ENCODE measurements around the gene LPP. TPM values are rescaled to one million over a fixed set of nuclear protein-coding genes. Genes with fewer than 3 reads are reported as not detected.

The LPP gene
- total RNA-seq, 2 experiments from 2014 or later: 27.5 to 31.8 TPM

GRCh38 chr3:188157971-188158370 is 4.0 kb downstream of the LPP start:
- CTCF ChIA-PET: interaction anchor here (0.9 to 1.1 kb wide), 2 partner anchors 413 to 417 kb away, joined by 3 to 5 read pairs; partner anchors contain the start of gene BCL6
- no peak overlapping the region for H3K4me3 Mint-ChIP-seq

GRCh38 chr3:188158731-188159310 is 4.9 kb downstream of the LPP start:
- DNase-seq: no peak
- intact Hi-C loops (cut with micrococcal nuclease): loop anchor here (10.0 kb wide), 1 partner anchor 184 kb away; no protein-coding TSS in a partner anchor
- CTCF ChIA-PET: interaction anchor here (1.1 kb wide), 1 partner anchor 418 kb away, joined by 5 read pairs; no protein-coding TSS in a partner anchor
- Mint-ChIP-seq H3K9me3 (no peaks in the 10 kb centered on the region), H3K36me3 (ENCODE audit: low read depth) (peaks cover 14% of the 10 kb centered on the region), H3K27me3 (ENCODE audit: low read depth) (no peaks in the 10 kb centered on the region), H3K4me1 (ENCODE audit: low read depth) (peaks cover 54% of the 10 kb centered on the region), H3K27ac (peak overlapping the region; percentile 26), H3K4me3 (no peak overlapping the region)

More at GRCh38 chr3:188157971-188158370, 4.0 kb downstream of the LPP start:
- intact Hi-C loops (cut with micrococcal nuclease): loop anchor here (10.0 kb wide), 1 partner anchor 183 kb away; no protein-coding TSS in a partner anchor
- Mint-ChIP-seq H3K9me3 (no peaks in the 10 kb centered on the region), H3K27me3 (ENCODE audit: low read depth) (no peaks in the 10 kb centered on the region), H3K36me3 (ENCODE audit: low read depth) (peaks cover 14% of the 10 kb centered on the region), H3K27ac (no peak overlapping the region), H3K4me1 (ENCODE audit: low read depth) (peaks cover 54% of the 10 kb centered on the region)
- DNase-seq: no peak

- H3K9me3 Mint-ChIP-seq: no peaks in the 10 kb centered on the region
- no peak overlapping the region for H3K27ac Mint-ChIP-seq
- peaks cover 13% of the 10 kb centered on the region for H3K36me3 Mint-ChIP-seq (ENCODE audit: low read depth)
- no peak for DNase-seq
- H3K4me1 Mint-ChIP-seq (ENCODE audit: low read depth): peaks cover 63% of the 10 kb centered on the region
- CTCF ChIA-PET: interaction anchor here (0.6 kb wide), 1 partner anchor 104 kb away, joined by 3 read pairs; no protein-coding TSS in a partner anchor
- H3K27me3 Mint-ChIP-seq (ENCODE audit: low read depth): no peaks in the 10 kb centered on the region
- intact Hi-C loops (cut with micrococcal nuclease): no loop called here
- H3K4me3 Mint-ChIP-seq: no peak overlapping the region
These were observed 6.8 kb downstream of the LPP start for GRCh38 chr3:188160751-188161150.

GRCh38 chr3:188164248-188164687 is 10.3 kb downstream of the LPP start:
- intact Hi-C loops (cut with micrococcal nuclease): loop anchor here (2.0 kb wide), 1 partner anchor 241 kb away; no protein-coding TSS in a partner anchor
- Mint-ChIP-seq H3K27me3 (ENCODE audit: low read depth) (no peaks in the 10 kb centered on the region), H3K36me3 (ENCODE audit: low read depth) (peaks cover 13% of the 10 kb centered on the region), H3K9me3 (no peaks in the 10 kb centered on the region), H3K27ac (no peak overlapping the region), H3K4me1 (ENCODE audit: low read depth) (peaks cover 53% of the 10 kb centered on the region), H3K4me3 (no peak overlapping the region)
- DNase-seq: peak; percentile 60
- CTCF ChIA-PET: interaction anchor here (1.2 to 1.4 kb wide), 3 partner anchors 11 to 424 kb away, joined by 3 to 4 read pairs (median 3); no protein-coding TSS in a partner anchor

- intact Hi-C loops (cut with micrococcal nuclease): loop anchor here (1.0 to 2.0 kb wide), 2 partner anchors 11 to 243 kb away; partner anchors contain the start of gene LPP
- CTCF ChIA-PET: interaction anchor here (0.6 to 0.8 kb wide), 2 partner anchors 10 to 15 kb away, joined by 3 read pairs; no protein-coding TSS in a partner anchor
- Mint-ChIP-seq H3K4me1 (ENCODE audit: low read depth) (peaks cover 60% of the 10 kb centered on the region), H3K27ac (peak overlapping the region; percentile 20), H3K27me3 (ENCODE audit: low read depth) (no peaks in the 10 kb centered on the region), H3K4me3 (no peak overlapping the region), H3K9me3 (no peaks in the 10 kb centered on the region), H3K36me3 (ENCODE audit: low read depth) (peaks cover 7% of the 10 kb centered on the region)
- DNase-seq: peak; percentile 73
These were observed 11.6 kb downstream of the LPP start for GRCh38 chr3:188165596-188165995.

- no peaks in the 10 kb centered on the region for H3K9me3 Mint-ChIP-seq
- no peak overlapping the region for H3K27ac Mint-ChIP-seq
- intact Hi-C loops (cut with micrococcal nuclease): no loop called here
- no peaks in the 10 kb centered on the region for H3K27me3 Mint-ChIP-seq (ENCODE audit: low read depth)
- H3K4me3 Mint-ChIP-seq: no peak overlapping the region
- peaks cover 4% of the 10 kb centered on the region for H3K36me3 Mint-ChIP-seq (ENCODE audit: low read depth)
- H3K4me1 Mint-ChIP-seq (ENCODE audit: low read depth): peaks cover 65% of the 10 kb centered on the region
- CTCF ChIA-PET: interaction anchor here (0.6 to 1.1 kb wide), 4 partner anchors 11 to 787 kb away, joined by 3 read pairs; no protein-coding TSS in a partner anchor
- DNase-seq: no peak
These were observed 12.5 kb downstream of the LPP start for GRCh38 chr3:188166441-188166840.

GRCh38 chr3:188168186-188168585 is 14.2 kb downstream of the LPP start:
- H3K27me3 Mint-ChIP-seq (ENCODE audit: low read depth): no peaks in the 10 kb centered on the region
- H3K4me1 Mint-ChIP-seq (ENCODE audit: low read depth): peaks cover 69% of the 10 kb centered on the region
- no peak overlapping the region for H3K27ac Mint-ChIP-seq
- H3K9me3 Mint-ChIP-seq: no peaks in the 10 kb centered on the region
- peaks cover 1% of the 10 kb centered on the region for H3K36me3 Mint-ChIP-seq (ENCODE audit: low read depth)
- DNase-seq: no peak
- CTCF ChIA-PET: interaction anchor here (0.6 kb wide), 1 partner anchor 61 kb away, joined by 3 read pairs; no protein-coding TSS in a partner anchor
- intact Hi-C loops (cut with micrococcal nuclease): no loop called here
- H3K4me3 Mint-ChIP-seq: no peak overlapping the region

- CTCF ChIA-PET: no interaction called here
- Mint-ChIP-seq H3K36me3 (ENCODE audit: low read depth) (peaks cover 1% of the 10 kb centered on the region), H3K9me3 (no peaks in the 10 kb centered on the region), H3K4me3 (no peak overlapping the region), H3K27ac (no peak overlapping the region), H3K4me1 (ENCODE audit: low read depth) (peaks cover 70% of the 10 kb centered on the region), H3K27me3 (ENCODE audit: low read depth) (no peaks in the 10 kb centered on the region)
- intact Hi-C loops (cut with micrococcal nuclease): no loop called here
- DNase-seq: no peak
These were observed 14.7 kb downstream of the LPP start for GRCh38 chr3:188168648-188169047.

- H3K27ac Mint-ChIP-seq: peak overlapping the region; percentile 86
- peaks cover 1% of the 10 kb centered on the region for H3K36me3 Mint-ChIP-seq (ENCODE audit: low read depth)
- no peaks in the 10 kb centered on the region for H3K9me3 Mint-ChIP-seq
- CTCF ChIA-PET: interaction anchor here (1.2 kb wide), 1 partner anchor 231 kb away, joined by 3 read pairs; no protein-coding TSS in a partner anchor
- peaks cover 68% of the 10 kb centered on the region for H3K4me1 Mint-ChIP-seq (ENCODE audit: low read depth)
- peak overlapping the region; percentile 39 for H3K4me3 Mint-ChIP-seq
- no peaks in the 10 kb centered on the region for H3K27me3 Mint-ChIP-seq (ENCODE audit: low read depth)
- peak; percentile 40 for DNase-seq
- intact Hi-C loops (cut with micrococcal nuclease): loop anchor here (1.0 to 5.0 kb wide), 23 partner anchors 16 to 782 kb away; partner anchors contain the start of genes BCL6 and LPP
These were observed 16.0 kb downstream of the LPP start for GRCh38 chr3:188169830-188170455.

GRCh38 chr3:188170461-188171459 is 16.8 kb downstream of the LPP start:
- Mint-ChIP-seq H3K9me3 (no peaks in the 10 kb centered on the region), H3K27me3 (ENCODE audit: low read depth) (no peaks in the 10 kb centered on the region), H3K27ac (peak overlapping the region; percentile 86), H3K4me3 (peak overlapping the region; percentile 39), H3K36me3 (ENCODE audit: low read depth) (peaks cover 5% of the 10 kb centered on the region), H3K4me1 (ENCODE audit: low read depth) (peaks cover 64% of the 10 kb centered on the region)
- peak; percentile 89 for DNase-seq
- CTCF ChIA-PET: interaction anchor here (0.5 to 1.7 kb wide), 3 partner anchors 15 to 231 kb away, joined by 3 to 6 read pairs (median 3); no protein-coding TSS in a partner anchor
- intact Hi-C loops (cut with micrococcal nuclease): loop anchor here (1.0 to 5.0 kb wide), 23 partner anchors 16 to 782 kb away; partner anchors contain the start of genes BCL6 and LPP

GRCh38 chr3:188171682-188172467 is 17.9 kb downstream of the LPP start:
- intact Hi-C loops (cut with micrococcal nuclease): loop anchor here (2.0 to 5.0 kb wide), 3 partner anchors 410 to 780 kb away; no protein-coding TSS in a partner anchor
- H3K27ac Mint-ChIP-seq: peak overlapping the region; percentile 86
- CTCF ChIA-PET: interaction anchor here (0.6 to 1.7 kb wide), 4 partner anchors 14 to 431 kb away, joined by 3 to 6 read pairs (median 5); no protein-coding TSS in a partner anchor
- no peaks in the 10 kb centered on the region for H3K27me3 Mint-ChIP-seq (ENCODE audit: low read depth)
- no peak for DNase-seq
- peaks cover 56% of the 10 kb centered on the region for H3K4me1 Mint-ChIP-seq (ENCODE audit: low read depth)
- no peak overlapping the region for H3K4me3 Mint-ChIP-seq
- H3K36me3 Mint-ChIP-seq (ENCODE audit: low read depth): peaks cover 5% of the 10 kb centered on the region
- H3K9me3 Mint-ChIP-seq: no peaks in the 10 kb centered on the region

Measured in activated naive CD4-positive, alpha-beta T cell treated with anti-CD3 and anti-CD28 coated beads for 36 hours (primary cell).